HepG2 (cell line): ENCODE results near the gene ANKUB1. TPM values are rescaled to one million over a fixed set of nuclear protein-coding genes. Genes with fewer than 3 reads are reported as not detected.

Experiments
- ADNP ChIP-seq: sonication (generic); formaldehyde crosslinking; IDR thresholded peaks from 2 replicates; pipeline ENCODE4 v1.4.0; 2020; ENCODE audit warnings: missing genetic modification reagents
- CHCHD3 ChIP-seq: sonication (generic); formaldehyde crosslinking; IDR thresholded peaks from 2 replicates; pipeline ENCODE4 v1.8.0; 2022; ENCODE audit warnings: mild to moderate bottlenecking, missing genetic modification reagents, moderate library complexity
- FOXM1 ChIP-seq: sonication (generic); formaldehyde crosslinking; IDR thresholded peaks from 2 replicates; pipeline ENCODE4 v1.5.0; 2020; ENCODE audit warnings: missing genetic modification reagents
- HCFC1 ChIP-seq: fragments of 150-350 bp; IDR thresholded peaks from 2 replicates; pipeline ENCODE4 v1.6.1; 2014; ENCODE audit warnings: low read depth, low read length
- HHEX ChIP-seq: IDR thresholded peaks from 2 replicates; pipeline ENCODE4 v1.6.1; 2016; ENCODE audit warnings: control low read depth
- HIVEP1 ChIP-seq: sonication (generic); formaldehyde crosslinking; IDR thresholded peaks from 2 replicates; pipeline ENCODE4 v1.4.0; 2020; ENCODE audit warnings: mild to moderate bottlenecking, missing genetic modification reagents
- MAFG ChIP-seq: sonication (generic); formaldehyde crosslinking; IDR thresholded peaks from 2 replicates; pipeline ENCODE4 v1.5.1; 2020; ENCODE audit warnings: mild to moderate bottlenecking, missing genetic modification reagents
- MIXL1 ChIP-seq: IDR thresholded peaks from 2 replicates; pipeline ENCODE4 v1.6.1; 2016
- REXO4 ChIP-seq: sonication (generic); formaldehyde crosslinking; IDR thresholded peaks from 2 replicates; pipeline ENCODE4 v1.8.0; 2022; ENCODE audit warnings: missing genetic modification reagents, mild to moderate bottlenecking, borderline replicate concordance
- SMYD3 ChIP-seq: sonication (generic); formaldehyde crosslinking; IDR thresholded peaks from 2 replicates; pipeline ENCODE4 v1.8.1; 2023; ENCODE audit warnings: mild to moderate bottlenecking, missing genetic modification reagents
- SOX13 ChIP-seq, 3 experiments: fragments of 450-650 bp in 1 of 3; sonication (generic) in 1 of 3; formaldehyde crosslinking in 1 of 3; IDR thresholded peaks in 2 of 3; conservative IDR thresholded peaks in 1 of 3; 2 replicates each; pipeline versions ENCODE4 v1.5.0 to v1.6.1; 2016 to 2020; ENCODE audit warnings: antibody characterized with exemption in 1 of 3, mild to moderate bottlenecking in 1 of 3, missing compliant biosample characterization in 1 of 3, missing genetic modification reagents in 1 of 3, moderate library complexity in 1 of 3
- ZFP1 ChIP-seq: IDR thresholded peaks from 2 replicates; pipeline ENCODE4 v1.6.1; 2016
- ZNF331 ChIP-seq: sonication (generic); formaldehyde crosslinking; IDR thresholded peaks from 2 replicates; pipeline ENCODE4 v1.4.0; 2020; ENCODE audit warnings: missing genetic modification reagents
- ZNF333 ChIP-seq: sonication (generic); formaldehyde crosslinking; IDR thresholded peaks from 2 replicates; pipeline ENCODE4 v1.4.0; 2020; ENCODE audit warnings: mild to moderate bottlenecking, missing genetic modification reagents, borderline replicate concordance
- ZNF383 ChIP-seq: sonication (generic); formaldehyde crosslinking; IDR thresholded peaks from 2 replicates; pipeline ENCODE4 v1.4.0; 2020; ENCODE audit warnings: missing genetic modification reagents, mild to moderate bottlenecking, borderline replicate concordance
- ZNF772 ChIP-seq: sonication (generic); formaldehyde crosslinking; IDR thresholded peaks from 2 replicates; pipeline ENCODE4 v1.5.0; 2020; ENCODE audit warnings: mild to moderate bottlenecking, missing genetic modification reagents
- ZNF781 ChIP-seq: sonication (generic); formaldehyde crosslinking; IDR thresholded peaks from 2 replicates; pipeline ENCODE4 v1.5.1; 2020; ENCODE audit warnings: borderline replicate concordance, mild to moderate bottlenecking, missing genetic modification reagents; ENCODE audit errors: not compliant biosample characterization
- polyA plus RNA-seq, 8 experiments: library from polyadenylated mRNA; depleted of rRNA in 3 of 8; stranded (reverse) in 7 of 8; unstranded in 1 of 8; fragments of >200 nt; fragmentation: Illumina TruSeq in 4 of 8; extraction: Trizol in 4 of 8; gene quantifications; 2 replicates each; pipeline versions ENCODE4 v1.2.1 to v1.2.3, GENCODE V29; 2011 to 2016; ENCODE audit warnings: low read depth in 4 of 8, missing spikeins in 1 of 8, mixed read lengths in 1 of 8; ENCODE audit not compliant: insufficient read depth in 1 of 8
- total RNA-seq, 5 experiments: library from RNA; depleted of rRNA; stranded (reverse); fragments of >200 nt; fragmentation: Illumina TruSeq; extraction: Trizol; gene quantifications; 2 replicates each; pipeline ENCODE4 v1.2.3, GENCODE V29; 2016; ENCODE audit warnings: low read depth in 1 of 5
- TF ChIP-seq, protein P1 (sequence below): sonication (generic); formaldehyde crosslinking; IDR thresholded peaks from 2 replicates; pipeline ENCODE4 v1.8.0; 2022; ENCODE audit warnings: missing genetic modification reagents, mild to moderate bottlenecking, borderline replicate concordance
- TF ChIP-seq, protein P2 (sequence below): sonication (generic); formaldehyde crosslinking; IDR thresholded peaks from 2 replicates; pipeline ENCODE4 v1.5.0; 2020; ENCODE audit warnings: missing genetic modification reagents
- TF ChIP-seq, protein P3 (sequence below): sonication (generic); formaldehyde crosslinking; IDR thresholded peaks from 2 replicates; pipeline ENCODE4 v1.4.0; 2020; ENCODE audit warnings: mild to moderate bottlenecking, missing genetic modification reagents

The ANKUB1 gene
- total and polyA plus RNA-seq, 2 of the 13 experiments (the other 11 are each of a cell fraction or from before 2014, with no cell fraction given): not detected

DNA sequence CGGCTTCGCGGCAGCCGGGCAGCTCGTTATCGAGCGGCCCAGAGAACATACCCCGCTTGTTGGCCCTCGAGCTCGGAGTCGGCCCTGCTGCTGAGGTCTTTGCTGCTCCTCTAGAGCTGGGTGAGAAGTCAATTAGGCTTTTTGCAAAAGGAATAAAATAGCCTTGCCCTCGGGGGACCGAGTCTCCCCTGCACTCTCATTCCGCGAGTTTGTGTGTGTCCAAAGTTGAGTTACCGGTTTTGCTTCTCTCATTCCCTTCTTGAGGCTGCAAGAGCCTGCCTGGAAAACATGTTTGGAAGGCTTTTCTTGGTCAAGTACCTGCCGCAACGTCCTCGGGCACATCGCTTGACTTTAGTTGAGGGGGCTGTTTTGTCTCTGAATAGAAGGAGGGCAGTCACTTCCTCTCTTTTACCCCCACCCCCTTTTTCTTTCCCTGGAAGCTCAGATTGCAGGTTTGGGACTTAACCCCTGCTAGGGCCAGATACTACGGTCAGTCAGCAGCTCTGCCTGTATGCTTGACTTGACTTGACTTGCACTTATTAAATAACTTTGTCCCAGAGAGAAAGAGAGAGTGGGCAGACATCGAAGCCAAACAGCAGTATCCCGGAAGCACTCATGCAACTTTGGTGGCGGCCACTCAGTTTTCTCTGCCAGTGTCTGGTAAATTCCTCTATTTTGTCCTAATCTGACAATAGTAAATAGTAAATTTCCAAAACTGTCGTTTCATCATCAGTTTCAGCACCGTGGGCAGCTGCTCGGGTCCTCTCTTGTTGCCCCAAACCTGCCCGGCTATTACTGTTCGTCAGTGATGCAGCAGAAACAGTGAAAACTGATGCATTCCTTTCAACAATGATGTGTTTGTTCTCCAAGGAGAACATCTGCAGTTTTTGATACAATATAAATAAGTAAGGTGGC is 21.3 kb upstream of the ANKUB1 start (continued):
- TF ChIP-seq, protein P1, sequence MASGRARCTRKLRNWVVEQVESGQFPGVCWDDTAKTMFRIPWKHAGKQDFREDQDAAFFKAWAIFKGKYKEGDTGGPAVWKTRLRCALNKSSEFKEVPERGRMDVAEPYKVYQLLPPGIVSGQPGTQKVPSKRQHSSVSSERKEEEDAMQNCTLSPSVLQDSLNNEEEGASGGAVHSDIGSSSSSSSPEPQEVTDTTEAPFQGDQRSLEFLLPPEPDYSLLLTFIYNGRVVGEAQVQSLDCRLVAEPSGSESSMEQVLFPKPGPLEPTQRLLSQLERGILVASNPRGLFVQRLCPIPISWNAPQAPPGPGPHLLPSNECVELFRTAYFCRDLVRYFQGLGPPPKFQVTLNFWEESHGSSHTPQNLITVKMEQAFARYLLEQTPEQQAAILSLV (CRISPR knock-in tag): no peak
- TF ChIP-seq, protein P2, sequence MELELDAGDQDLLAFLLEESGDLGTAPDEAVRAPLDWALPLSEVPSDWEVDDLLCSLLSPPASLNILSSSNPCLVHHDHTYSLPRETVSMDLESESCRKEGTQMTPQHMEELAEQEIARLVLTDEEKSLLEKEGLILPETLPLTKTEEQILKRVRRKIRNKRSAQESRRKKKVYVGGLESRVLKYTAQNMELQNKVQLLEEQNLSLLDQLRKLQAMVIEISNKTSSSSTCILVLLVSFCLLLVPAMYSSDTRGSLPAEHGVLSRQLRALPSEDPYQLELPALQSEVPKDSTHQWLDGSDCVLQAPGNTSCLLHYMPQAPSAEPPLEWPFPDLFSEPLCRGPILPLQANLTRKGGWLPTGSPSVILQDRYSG (CRISPR knock-in tag): no peak
- no peak for TF ChIP-seq ZNF331 (CRISPR knock-in tag)
- TF ChIP-seq MAFG (CRISPR knock-in tag): no peak
- TF ChIP-seq ZNF772 (CRISPR knock-in tag): no peak
- 0 out of 2 replicates have a peak, but pooled peaks have one; percentile 31 for TF ChIP-seq ZNF383 (CRISPR knock-in tag)
- no peak for TF ChIP-seq ADNP (CRISPR knock-in tag)
- no peak for TF ChIP-seq MIXL1 (CRISPR knock-in tag)
- no peak for TF ChIP-seq HHEX (CRISPR knock-in tag)
- no peak for TF ChIP-seq HCFC1
- TF ChIP-seq SOX13 (IDR thresholded peaks at IDR 0.05): no peak
- TF ChIP-seq SOX13 (CRISPR knock-in tag; conservative IDR thresholded peaks at IDR 0.05 in 1 of 2, IDR thresholded peaks at IDR 0.05 in 1 of 2): no peak
- no peak for TF ChIP-seq ZNF333
- TF ChIP-seq CHCHD3 (CRISPR knock-in tag): no peak
- TF ChIP-seq HIVEP1: no peak
- no peak for TF ChIP-seq SMYD3 (CRISPR knock-in tag)
- TF ChIP-seq, protein P3, sequence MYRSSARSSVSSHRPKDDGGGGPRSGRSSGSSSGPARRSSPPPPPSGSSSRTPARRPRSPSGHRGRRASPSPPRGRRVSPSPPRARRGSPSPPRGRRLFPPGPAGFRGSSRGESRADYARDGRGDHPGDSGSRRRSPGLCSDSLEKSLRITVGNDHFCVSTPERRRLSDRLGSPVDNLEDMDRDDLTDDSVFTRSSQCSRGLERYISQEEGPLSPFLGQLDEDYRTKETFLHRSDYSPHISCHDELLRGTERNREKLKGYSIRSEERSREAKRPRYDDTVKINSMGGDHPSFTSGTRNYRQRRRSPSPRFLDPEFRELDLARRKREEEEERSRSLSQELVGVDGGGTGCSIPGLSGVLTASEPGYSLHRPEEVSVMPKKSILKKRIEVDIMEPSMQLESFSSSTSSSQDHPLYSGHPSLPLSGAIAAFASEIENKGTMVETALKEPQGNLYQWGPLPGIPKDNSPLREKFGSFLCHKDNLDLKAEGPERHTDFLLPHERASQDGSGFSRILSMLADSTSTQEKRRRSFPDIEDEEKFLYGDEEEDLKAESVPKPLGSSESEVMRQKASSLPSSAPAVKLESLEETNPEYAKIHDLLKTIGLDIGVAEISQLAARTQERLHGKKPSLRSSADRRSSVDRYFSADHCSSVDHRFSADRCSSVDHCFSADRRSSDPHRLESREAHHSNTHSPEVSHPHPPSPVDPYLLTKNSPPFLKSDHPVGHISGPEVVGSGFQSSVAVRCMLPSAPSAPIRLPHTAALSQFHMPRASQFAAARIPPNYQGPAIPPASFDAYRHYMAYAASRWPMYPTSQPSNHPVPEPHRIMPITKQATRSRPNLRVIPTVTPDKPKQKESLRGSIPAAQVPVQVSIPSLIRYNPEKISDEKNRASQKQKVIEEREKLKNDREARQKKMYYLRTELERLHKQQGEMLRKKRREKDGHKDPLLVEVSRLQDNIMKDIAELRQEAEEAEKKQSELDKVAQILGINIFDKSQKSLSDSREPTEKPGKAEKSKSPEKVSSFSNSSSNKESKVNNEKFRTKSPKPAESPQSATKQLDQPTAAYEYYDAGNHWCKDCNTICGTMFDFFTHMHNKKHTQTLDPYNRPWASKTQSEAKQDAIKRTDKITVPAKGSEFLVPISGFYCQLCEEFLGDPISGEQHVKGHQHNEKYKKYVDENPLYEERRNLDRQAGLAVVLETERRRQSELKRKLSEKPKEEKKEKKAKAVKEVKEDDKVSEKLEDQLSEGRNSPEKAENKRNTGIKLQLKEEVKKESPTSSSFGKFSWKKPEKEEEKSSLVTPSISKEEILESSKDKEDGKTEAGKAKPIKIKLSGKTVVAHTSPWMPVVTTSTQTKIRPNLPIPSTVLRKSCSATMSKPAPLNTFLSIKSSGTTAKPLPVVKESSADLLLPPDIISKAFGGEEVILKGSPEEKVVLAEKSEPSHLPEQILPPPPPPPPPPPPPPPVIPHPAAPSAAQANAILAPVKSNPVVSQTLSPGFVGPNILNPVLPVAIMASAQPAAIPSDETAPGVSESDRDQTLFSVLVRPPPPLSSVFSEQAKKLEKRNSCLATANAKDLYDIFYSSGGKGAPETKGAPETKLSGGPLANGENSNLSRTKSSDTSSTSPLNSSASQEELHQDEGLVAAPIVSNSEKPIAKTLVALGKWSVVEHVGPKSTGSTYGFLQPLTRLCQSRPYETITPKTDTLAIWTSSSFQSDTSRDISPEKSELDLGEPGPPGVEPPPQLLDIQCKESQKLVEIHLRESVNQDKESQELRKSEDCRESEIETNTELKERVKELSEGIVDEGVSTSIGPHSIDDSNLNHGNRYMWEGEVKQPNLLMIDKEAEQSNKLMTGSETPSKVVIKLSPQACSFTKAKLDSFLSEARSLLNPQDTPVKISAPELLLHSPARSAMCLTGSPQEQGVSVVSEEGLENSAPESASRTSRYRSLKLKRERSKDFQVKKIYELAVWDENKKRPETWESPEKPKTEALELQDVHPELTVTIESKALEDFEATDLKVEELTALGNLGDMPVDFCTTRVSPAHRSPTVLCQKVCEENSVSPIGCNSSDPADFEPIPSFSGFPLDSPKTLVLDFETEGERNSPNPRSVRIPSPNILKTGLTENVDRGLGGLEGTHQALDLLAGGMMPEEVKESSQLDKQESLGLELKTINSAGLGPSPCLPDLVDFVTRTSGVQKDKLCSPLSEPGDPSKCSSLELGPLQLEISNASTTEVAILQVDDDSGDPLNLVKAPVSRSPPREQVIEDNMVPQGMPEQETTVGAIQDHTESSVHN (CRISPR knock-in tag): no peak
- no peak; the same call in 1 of the 2 replicates for TF ChIP-seq FOXM1
- TF ChIP-seq REXO4 (CRISPR knock-in tag): no peak
- TF ChIP-seq ZNF781 (CRISPR knock-in tag): no peak
- no peak for TF ChIP-seq ZFP1 (CRISPR knock-in tag)
